Epidermal melanocyte (primary cell): Measurements from ENCODE around the gene RAE1.

Source experiments
- DNase-seq: peaks from one replicate; pipeline ENCODE4 v3.0.0; 2011; ENCODE audit warnings: low spot score; ENCODE audit not compliant: insufficient read length

RAE1 gene

GRCh38 chr20:57399587-57400155 lies 48.6 kb downstream of the RAE1 start:
- no peak for DNase-seq

- no peak for DNase-seq
Observed at GRCh38 chr20:57400231-57400701, 49.2 kb downstream of the RAE1 start.

- no peak for DNase-seq
Observed at GRCh38 chr20:57400821-57401564, 49.9 kb downstream of the RAE1 start.

GRCh38 chr20:57401565-57401918 lies 50.5 kb downstream of the RAE1 start:
- DNase-seq = no peak

- no peak for DNase-seq
Observed at GRCh38 chr20:57402206-57403125, 51.4 kb downstream of the RAE1 start.

GRCh38 chr20:57403216-57403615 lies 52.2 kb downstream of the RAE1 start:
- DNase-seq = no peak

- no peak for DNase-seq
Observed at GRCh38 chr20:57404006-57404405, 53.0 kb downstream of the RAE1 start.

- DNase-seq = no peak
Observed at GRCh38 chr20:57404419-57405072, 53.5 kb downstream of the RAE1 start.

GRCh38 chr20:57405236-57406016 lies 54.4 kb downstream of the RAE1 start:
- DNase-seq = no peak

- DNase-seq = no peak
Observed at GRCh38 chr20:57407541-57407956, 56.5 kb downstream of the RAE1 start.

- no peak for DNase-seq
Observed at GRCh38 chr20:57408131-57408530, 57.1 kb downstream of the RAE1 start.

GRCh38 chr20:57408536-57409233 lies 57.6 kb downstream of the RAE1 start:
- DNase-seq = no peak

- no peak for DNase-seq
Observed at GRCh38 chr20:57409316-57409671, 58.2 kb downstream of the RAE1 start.

GRCh38 chr20:57409672-57410397 lies 58.8 kb downstream of the RAE1 start:
- no peak for DNase-seq

- no peak for DNase-seq
Observed at GRCh38 chr20:57410398-57410920, 59.4 kb downstream of the RAE1 start.

- DNase-seq = no peak
Observed at GRCh38 chr20:57410924-57411323, 59.9 kb downstream of the RAE1 start.

GRCh38 chr20:57411406-57412283 lies 60.6 kb downstream of the RAE1 start:
- DNase-seq = no peak

- DNase-seq = no peak
Observed at GRCh38 chr20:57412347-57413029, 61.4 kb downstream of the RAE1 start.
